Fibroblast of lung (primary cell): ENCODE measurements around the gene RPUSD3. TPM values are rescaled to one million over a fixed set of nuclear protein-coding genes. Genes with fewer than 3 reads are reported as not detected.
"Not testable (repeated sequence)": the region's sequence is repeated elsewhere in the genome, so short reads cannot be mapped to it uniquely, and the experiment has no call there.

Source experiments
- DNase-seq, 2 donors: peaks; one replicate each; pipeline versions ENCODE4 v3.0.0 to v3.0.0-alpha.2; 2010; ENCODE audit warnings: low read depth in 2 of 2
- H2AFZ ChIP-seq: 2 replicates; pipeline ENCODE4 v1.5.1; 2012; ENCODE audit warnings: low read length, control low read depth, inconsistent platforms
- H3K27ac ChIP-seq: 2 replicates; pipeline ENCODE4 v1.5.1; 2011; ENCODE audit warnings: low read length, control low read depth; ENCODE audit not compliant: insufficient read depth
- H3K27me3 ChIP-seq: 2 replicates; pipeline ENCODE4 v1.5.1; 2011; ENCODE audit warnings: mild to moderate bottlenecking, low read length; ENCODE audit not compliant: control insufficient read depth, insufficient read depth
- H3K36me3 ChIP-seq: 2 replicates; pipeline ENCODE4 v1.5.1; 2011; ENCODE audit warnings: low read length; ENCODE audit not compliant: control insufficient read depth, insufficient read depth
- H3K4me1 ChIP-seq: 2 replicates; pipeline ENCODE4 v1.5.1; 2011; ENCODE audit warnings: low read length; ENCODE audit not compliant: control insufficient read depth, insufficient read depth; ENCODE audit errors: extremely low read depth
- H3K4me2 ChIP-seq: 2 replicates; pipeline ENCODE4 v1.5.1; 2011; ENCODE audit warnings: low read length, control low read depth; ENCODE audit not compliant: insufficient read depth; ENCODE audit errors: extremely low read depth
- H3K4me3 ChIP-seq, 4 experiments: fragments of 200-600 bp in 1 of 4; sonication (generic) in 1 of 4; replicated peaks in 1 of 4; 2 replicates each; pipeline ENCODE4 v1.5.1; 2011 to 2016; ENCODE audit warnings: low read length in 4 of 4, low read depth in 3 of 4, mild to moderate bottlenecking in 3 of 4, control low read depth in 2 of 4, inconsistent platforms in 1 of 4, mixed read lengths in 1 of 4; ENCODE audit not compliant: insufficient read depth in 1 of 4; ENCODE audit errors: control extremely low read depth in 1 of 4
- H3K79me2 ChIP-seq: 2 replicates; pipeline ENCODE4 v1.5.1; 2012; ENCODE audit warnings: mild to moderate bottlenecking, low read length, inconsistent platforms; ENCODE audit not compliant: control insufficient read depth, insufficient read depth
- H3K9ac ChIP-seq: 2 replicates; pipeline ENCODE4 v1.5.1; 2011; ENCODE audit warnings: mild to moderate bottlenecking, low read length, control low read depth; ENCODE audit not compliant: insufficient read depth
- H3K9me3 ChIP-seq: 2 replicates; pipeline ENCODE4 v1.5.1; 2012; ENCODE audit warnings: low read depth, low read length; ENCODE audit not compliant: control insufficient read depth, insufficient read depth
- H4K20me1 ChIP-seq: 2 replicates; pipeline ENCODE4 v1.5.1; 2011; ENCODE audit warnings: low read length; ENCODE audit not compliant: control insufficient read depth, insufficient read depth; ENCODE audit errors: extremely low read depth
- EZH2 ChIP-seq: IDR thresholded peaks from 2 replicates; pipeline ENCODE4 v1.5.1; 2012; ENCODE audit warnings: low read length, control low read depth, mild to moderate bottlenecking; ENCODE audit errors: missing control alignments
- polyA plus RNA-seq, 2 donors: library from polyadenylated mRNA; depleted of rRNA in 1 of 2; stranded (reverse) in 1 of 2; unstranded in 1 of 2; fragments of >200 nt; gene quantifications; 2 replicates each; pipeline ENCODE4 v1.2.1, GENCODE V29; 2011 to 2012; ENCODE audit warnings: missing spikeins in 1 of 2
- total RNA-seq: library from RNA; depleted of rRNA; stranded (reverse); fragments of >200 nt; gene quantifications from 2 replicates; pipeline ENCODE4 v1.2.1, GENCODE V29; 2014
- TF ChIP-seq, protein P1 (sequence below), 2 donors: IDR thresholded peaks in 1 of 2; conservative IDR thresholded peaks in 1 of 2; 1 replicate in 1 of 2; 2 replicates in 1 of 2; pipeline ENCODE4 v1.5.1; 2011 to 2012; ENCODE audit warnings: low read length in 2 of 2, control low read depth in 1 of 2, inconsistent platforms in 1 of 2, low read depth in 1 of 2, mild to moderate bottlenecking in 1 of 2

RPUSD3 gene
- total and polyA plus RNA-seq, 2 donors (not counting 1 experiment from before 2014, with no cell fraction given) = 17.3 to 22.1 TPM

DNA sequence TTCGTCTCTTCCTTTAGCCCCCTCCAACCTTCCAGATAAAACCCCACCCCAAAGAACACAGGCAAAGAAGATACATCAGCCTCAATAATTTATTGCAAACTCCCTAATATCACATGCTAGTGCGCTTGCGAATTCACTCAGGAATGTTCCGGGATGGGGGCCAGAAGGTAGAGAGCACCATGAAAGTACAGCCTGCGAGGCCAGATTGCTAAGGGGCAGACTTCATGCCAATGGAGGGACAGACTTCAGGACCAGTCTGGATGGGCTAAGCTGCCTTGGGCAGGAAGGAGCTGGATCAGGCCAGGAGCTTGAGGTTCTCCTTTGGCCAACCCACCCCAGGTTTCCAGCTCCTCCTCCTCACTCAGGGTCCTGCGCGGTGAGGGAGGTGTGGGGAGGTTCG, 22.8 kb upstream of the RPUSD3 start:
- Histone ChIP-seq H3K4me1 (peaks cover 7% of the 10 kb centered on the region), H3K27ac (no peak overlapping the region), H3K36me3 (no peaks in the 10 kb centered on the region), H4K20me1 (no peaks in the 10 kb centered on the region), H3K9me3 (no peaks in the 10 kb centered on the region), H3K4me2 (no peak overlapping the region), H3K27me3 (no peaks in the 10 kb centered on the region), H2AFZ (no peak overlapping the region), H3K79me2 (no peaks in the 10 kb centered on the region), H3K9ac (no peak overlapping the region), H3K4me3 (no peak overlapping the region)
- DNase-seq = peak in 1 of 2 donors; percentile 43
- TF ChIP-seq, protein P1, sequence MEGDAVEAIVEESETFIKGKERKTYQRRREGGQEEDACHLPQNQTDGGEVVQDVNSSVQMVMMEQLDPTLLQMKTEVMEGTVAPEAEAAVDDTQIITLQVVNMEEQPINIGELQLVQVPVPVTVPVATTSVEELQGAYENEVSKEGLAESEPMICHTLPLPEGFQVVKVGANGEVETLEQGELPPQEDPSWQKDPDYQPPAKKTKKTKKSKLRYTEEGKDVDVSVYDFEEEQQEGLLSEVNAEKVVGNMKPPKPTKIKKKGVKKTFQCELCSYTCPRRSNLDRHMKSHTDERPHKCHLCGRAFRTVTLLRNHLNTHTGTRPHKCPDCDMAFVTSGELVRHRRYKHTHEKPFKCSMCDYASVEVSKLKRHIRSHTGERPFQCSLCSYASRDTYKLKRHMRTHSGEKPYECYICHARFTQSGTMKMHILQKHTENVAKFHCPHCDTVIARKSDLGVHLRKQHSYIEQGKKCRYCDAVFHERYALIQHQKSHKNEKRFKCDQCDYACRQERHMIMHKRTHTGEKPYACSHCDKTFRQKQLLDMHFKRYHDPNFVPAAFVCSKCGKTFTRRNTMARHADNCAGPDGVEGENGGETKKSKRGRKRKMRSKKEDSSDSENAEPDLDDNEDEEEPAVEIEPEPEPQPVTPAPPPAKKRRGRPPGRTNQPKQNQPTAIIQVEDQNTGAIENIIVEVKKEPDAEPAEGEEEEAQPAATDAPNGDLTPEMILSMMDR (conservative IDR thresholded peaks at IDR 0.05 in 1 of 2, IDR thresholded peaks at IDR 0.05 in 1 of 2; ENCODE audit: low read depth in 1 of 2, low read length in 2 of 2) = no peak
- no peak for TF ChIP-seq EZH2

DNA sequence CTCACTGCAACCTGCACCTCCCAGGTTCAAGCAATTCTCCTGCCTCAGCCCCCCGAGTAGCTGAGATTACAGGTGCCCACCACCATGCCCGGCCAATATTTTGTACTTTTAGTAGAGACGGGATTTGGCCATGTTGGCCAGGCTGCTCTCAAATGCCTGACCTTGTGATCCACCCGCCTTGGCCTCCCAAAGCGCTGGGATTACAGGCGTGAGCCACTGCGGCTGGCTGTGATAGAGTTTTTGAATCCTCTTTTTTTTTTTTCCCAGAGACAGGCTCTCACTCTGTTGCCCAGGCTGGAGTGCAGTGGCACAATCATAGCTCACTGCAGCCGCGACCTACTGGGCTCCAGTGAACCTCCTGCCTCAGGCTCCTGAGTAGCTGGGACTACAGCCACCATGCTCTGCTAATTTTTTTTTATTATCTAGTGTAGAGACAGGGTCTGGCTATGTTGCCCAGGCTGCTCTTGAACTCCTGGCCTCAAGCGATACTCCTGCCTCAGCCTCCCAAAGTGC, 21.4 kb upstream of the RPUSD3 start:
- not testable (repeated sequence) for H3K36me3 ChIP-seq, H4K20me1 ChIP-seq, H3K79me2 ChIP-seq, H3K27me3 ChIP-seq, H3K4me3 ChIP-seq, H3K9ac ChIP-seq, H2AFZ ChIP-seq, H3K4me1 ChIP-seq, H3K9me3 ChIP-seq, H3K27ac ChIP-seq, DNase-seq, H3K4me2 ChIP-seq

DNA sequence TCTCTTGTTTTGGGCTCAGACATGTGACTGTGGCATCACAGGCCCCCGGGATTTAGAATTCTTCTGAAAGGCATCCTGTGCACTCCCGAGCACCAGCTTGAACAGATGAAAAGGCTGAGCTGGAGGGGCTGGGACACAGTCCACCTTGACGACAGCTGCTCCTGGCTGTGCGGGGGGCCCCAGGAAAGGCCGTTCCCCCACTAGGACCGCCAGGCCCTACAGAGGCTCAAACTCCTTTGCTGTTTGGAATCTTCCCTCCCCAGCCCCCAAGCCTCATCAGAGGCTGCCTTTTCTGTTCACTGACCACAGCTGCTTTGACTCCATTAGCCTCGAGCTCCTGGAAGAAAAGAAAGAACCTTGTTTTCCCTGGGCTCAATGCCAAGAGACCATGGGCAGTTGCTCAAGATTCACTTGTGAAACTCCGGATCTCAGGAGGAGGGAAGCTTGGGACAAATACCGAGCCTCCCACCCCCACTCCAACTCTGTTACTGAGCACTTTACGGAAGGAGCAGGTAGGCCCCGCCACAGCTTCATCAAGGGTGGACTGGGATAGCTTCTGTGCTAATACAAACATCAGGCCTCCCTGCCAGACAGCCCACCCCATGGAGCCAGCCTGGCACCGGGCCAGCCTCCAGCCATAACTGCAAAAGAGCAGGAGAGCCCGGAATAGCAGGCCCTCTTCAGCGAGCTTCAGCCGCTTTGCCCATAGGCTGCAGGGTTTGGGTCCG, 20.6 kb upstream of the RPUSD3 start:
- peaks cover 5% of the 10 kb centered on the region for H3K4me1 ChIP-seq
- H3K4me2 ChIP-seq = no peak overlapping the region
- H3K9ac ChIP-seq = no peak overlapping the region
- no peaks in the 10 kb centered on the region for H3K9me3 ChIP-seq
- peak; percentile 84 to 95 for DNase-seq
- no peaks in the 10 kb centered on the region for H3K79me2 ChIP-seq
- peak overlapping the region; percentile 24 for H2AFZ ChIP-seq
- H3K4me3 ChIP-seq = no peak overlapping the region
- H3K36me3 ChIP-seq = no peaks in the 10 kb centered on the region
- H3K27ac ChIP-seq = peak overlapping the region; percentile 41
- no peaks in the 10 kb centered on the region for H3K27me3 ChIP-seq
- H4K20me1 ChIP-seq = no peaks in the 10 kb centered on the region
- no peak for TF ChIP-seq EZH2
- TF ChIP-seq, protein P1 (conservative IDR thresholded peaks at IDR 0.05 in 1 of 2, IDR thresholded peaks at IDR 0.05 in 1 of 2; ENCODE audit: low read depth in 1 of 2, low read length in 2 of 2) = no peak
